ENCODE results near the gene RNU5B-1. TPM values are rescaled to one million over a fixed set of nuclear protein-coding genes. Genes with fewer than 3 reads are reported as not detected.

The RNU5B-1 gene
- total RNA-seq, 1 donor from 2014 or later = 40.3 TPM

- Histone ChIP-seq H3K27ac (replicated peaks) (peak overlapping the region; percentile 96), H3K27me3 (ENCODE audit: low read depth) (no peaks in the 10 kb centered on the region), H3K36me3 (no peaks in the 10 kb centered on the region), H3K4me3 (peak overlapping the region; percentile 92), H3K9me3 (replicated peaks) (no peaks in the 10 kb centered on the region), H3K4me1 (peaks cover 29% of the 10 kb centered on the region)
- no peak for TF ChIP-seq CTCF (IDR thresholded peaks at IDR 0.05; ENCODE audit: borderline replicate concordance)
- DNase-seq = no peak
- intact Hi-C loops (cut with micrococcal nuclease) = no loop called here
These were observed 19.0 kb upstream of the RNU5B-1 start for GRCh38 chr15:65285291-65286068.

GRCh38 chr15:65286069-65286703 is 18.3 kb upstream of the RNU5B-1 start:
- intact Hi-C loops (cut with micrococcal nuclease) = no loop called here
- peak overlapping the region; percentile 96 for H3K27ac ChIP-seq (replicated peaks)
- H3K9me3 ChIP-seq (replicated peaks) = no peaks in the 10 kb centered on the region
- TF ChIP-seq CTCF (IDR thresholded peaks at IDR 0.05; ENCODE audit: borderline replicate concordance) = no peak
- peaks cover 29% of the 10 kb centered on the region for H3K4me1 ChIP-seq
- H3K27me3 ChIP-seq (ENCODE audit: low read depth) = no peaks in the 10 kb centered on the region
- H3K4me3 ChIP-seq = peak overlapping the region; percentile 92
- no peaks in the 10 kb centered on the region for H3K36me3 ChIP-seq
- DNase-seq = no peak

- no peaks in the 10 kb centered on the region for H3K9me3 ChIP-seq (replicated peaks)
- TF ChIP-seq CTCF (IDR thresholded peaks at IDR 0.05; ENCODE audit: borderline replicate concordance) = peak; percentile 74
- peaks cover 29% of the 10 kb centered on the region for H3K4me1 ChIP-seq
- H3K27ac ChIP-seq (replicated peaks) = peak within 1 kb of the TSS; percentile 96
- peak; percentile 92 for DNase-seq
- intact Hi-C loops (cut with micrococcal nuclease) = no loop called here
- H3K36me3 ChIP-seq = no peaks in the 10 kb centered on the region
- no peaks in the 10 kb centered on the region for H3K27me3 ChIP-seq (ENCODE audit: low read depth)
- peak within 1 kb of the TSS; percentile 92 for H3K4me3 ChIP-seq
These were observed 17.6 kb upstream of the RNU5B-1 start, which contains the start of gene PARP16 for GRCh38 chr15:65286704-65287519. Gene PARP16, minus strand, starts transcription at chr15:65286883. Its CDS starts 457 bp downstream, at chr15:65286426.

GRCh38 chr15:65287520-65287855 is 17.0 kb upstream of the RNU5B-1 start:
- no peak for DNase-seq
- Histone ChIP-seq H3K4me3 (peak overlapping the region; percentile 92), H3K36me3 (no peaks in the 10 kb centered on the region), H3K27ac (replicated peaks) (peak overlapping the region; percentile 96), H3K27me3 (ENCODE audit: low read depth) (no peaks in the 10 kb centered on the region), H3K9me3 (replicated peaks) (no peaks in the 10 kb centered on the region), H3K4me1 (peaks cover 29% of the 10 kb centered on the region)
- intact Hi-C loops (cut with micrococcal nuclease) = no loop called here
- no peak for TF ChIP-seq CTCF (IDR thresholded peaks at IDR 0.05; ENCODE audit: borderline replicate concordance)

- Histone ChIP-seq H3K4me1 (peaks cover 19% of the 10 kb centered on the region), H3K27me3 (ENCODE audit: low read depth) (no peaks in the 10 kb centered on the region), H3K36me3 (no peaks in the 10 kb centered on the region), H3K9me3 (replicated peaks) (no peaks in the 10 kb centered on the region), H3K27ac (replicated peaks) (no peak overlapping the region), H3K4me3 (no peak overlapping the region)
- TF ChIP-seq CTCF (IDR thresholded peaks at IDR 0.05; ENCODE audit: borderline replicate concordance) = no peak
- intact Hi-C loops (cut with micrococcal nuclease) = no loop called here
- no peak for DNase-seq
These were observed 15.1 kb upstream of the RNU5B-1 start for GRCh38 chr15:65289261-65289854.

All from left ventricle myocardium inferior (tissue), 1 donor.